HUDEP-2 (cell line): ENCODE results near the gene MYO10.
A peak's percentile ranks its signal among the peaks of the same experiment; 100 is the strongest.
"Not testable (repeated sequence)": the region's sequence is repeated elsewhere in the genome, so short reads cannot be mapped to it uniquely, and the experiment has no call there.

ENCODE experiments used
- DNase-seq, 76 experiments: peaks; one replicate each; lab custom pipeline; 2025; ENCODE audit not compliant: unreplicated experiment in 76 of 76; lab: John Stamatoyannopoulos, UW

Gene MYO10

GRCh38 chr5:16936150-16936988 lies at the start of gene MYO10:
MYO10 (minus strand) TSS chr5:16936288; CDS start chr5:16935808, 480 bp downstream.
- DNase-seq: peak in 47 of 76 experiments; percentile 0 to 69 (median 37)

DNA sequence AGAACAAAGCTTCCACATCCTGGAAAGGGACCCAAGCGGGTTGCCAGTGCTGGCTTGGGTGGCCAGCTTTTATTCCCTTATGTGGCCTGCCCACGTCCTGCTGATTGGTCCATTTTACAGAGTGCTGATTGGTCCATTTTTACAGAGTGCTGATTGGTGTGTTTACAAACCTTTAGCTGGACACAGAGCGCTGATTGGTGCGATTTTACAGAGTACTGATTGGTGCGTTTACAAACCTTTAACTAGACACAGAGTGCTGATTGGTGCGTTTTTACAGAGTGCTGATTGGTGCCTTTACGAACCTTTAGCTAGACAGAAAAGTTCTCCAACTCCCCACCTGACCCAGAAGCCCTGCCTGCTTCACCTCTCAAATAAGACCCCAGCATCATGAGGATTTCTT lies 49.2 kb upstream of the MYO10 start:
- DNase-seq: not testable (repeated sequence)

DNA sequence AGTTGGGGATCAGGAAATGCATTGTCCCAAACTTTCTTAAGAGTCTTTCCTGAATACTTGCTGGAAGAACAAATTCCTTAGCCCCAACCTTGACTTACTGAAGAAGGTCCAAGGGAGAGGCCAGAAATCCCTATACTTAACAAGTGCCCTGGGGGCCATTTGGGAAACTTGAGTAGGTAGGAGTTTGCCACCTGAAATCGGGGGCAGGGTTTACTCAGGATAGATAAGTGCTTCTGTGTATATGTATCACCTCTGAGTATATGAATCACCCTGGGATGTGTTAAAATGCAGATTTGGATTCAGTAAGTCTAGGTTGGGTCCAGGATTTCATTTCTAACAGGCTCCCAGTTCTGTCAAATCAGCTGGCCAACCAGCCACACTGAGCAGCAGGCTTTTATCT lies 47.9 kb upstream of the MYO10 start:
- no peak for DNase-seq

DNA sequence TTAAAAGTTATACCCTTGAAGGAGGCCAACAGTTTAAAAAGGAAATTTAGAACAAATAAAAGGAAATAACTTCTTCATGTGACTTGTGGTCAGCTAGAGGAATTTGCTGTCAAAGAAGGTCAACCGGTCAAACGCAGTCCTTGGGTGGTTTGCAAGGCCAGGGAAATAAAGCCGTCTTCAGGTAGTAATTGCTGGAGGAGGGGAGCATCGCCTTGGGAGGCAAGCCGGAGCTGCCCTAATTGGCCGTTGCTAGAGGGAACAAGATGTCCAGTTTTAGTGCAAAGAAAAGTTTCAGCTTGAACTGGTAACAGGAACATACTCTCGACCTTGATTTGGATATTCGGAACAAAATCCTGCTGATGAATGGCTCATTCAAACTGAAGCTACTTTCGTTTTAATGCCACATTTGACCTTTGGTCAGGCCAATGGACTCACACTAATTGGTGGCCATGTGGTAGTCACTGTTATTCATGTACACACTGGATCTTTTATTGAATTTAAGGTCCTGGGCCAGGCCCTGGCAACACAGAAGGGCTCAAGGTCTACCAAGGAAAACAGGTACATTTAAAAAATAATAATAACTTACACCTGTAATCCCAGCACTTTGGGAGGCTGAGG lies 47.0 kb upstream of the MYO10 start:
- no peak for DNase-seq

- no peak for DNase-seq
These were observed 45.6 kb upstream of the MYO10 start for GRCh38 chr5:16981700-16982099.

GRCh38 chr5:16980983-16981382 lies 44.9 kb upstream of the MYO10 start:
- no peak for DNase-seq

- DNase-seq: no peak
These were observed 42.2 kb upstream of the MYO10 start for GRCh38 chr5:16978296-16978695.

DNA sequence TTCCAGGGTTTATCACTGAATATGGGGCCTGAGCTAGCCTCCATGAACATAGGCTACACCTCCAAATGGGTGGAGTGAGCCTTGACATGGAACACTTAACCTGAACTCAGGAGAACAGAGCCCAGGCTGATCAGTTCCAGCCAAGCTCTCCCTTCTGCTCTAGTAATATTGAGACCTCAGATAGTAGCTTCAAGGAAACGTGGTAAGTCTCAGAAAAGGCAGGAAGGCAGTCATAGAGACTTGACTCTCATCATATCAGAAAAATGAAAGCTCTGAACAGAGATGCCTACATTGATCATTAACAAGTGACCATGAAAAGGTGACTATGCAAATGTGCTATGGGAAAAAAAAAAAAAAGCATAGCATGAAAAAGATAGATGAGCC lies 40.5 kb upstream of the MYO10 start:
- DNase-seq: no peak

- no peak for DNase-seq
These were observed 40.0 kb upstream of the MYO10 start for GRCh38 chr5:16975950-16976624.

DNA sequence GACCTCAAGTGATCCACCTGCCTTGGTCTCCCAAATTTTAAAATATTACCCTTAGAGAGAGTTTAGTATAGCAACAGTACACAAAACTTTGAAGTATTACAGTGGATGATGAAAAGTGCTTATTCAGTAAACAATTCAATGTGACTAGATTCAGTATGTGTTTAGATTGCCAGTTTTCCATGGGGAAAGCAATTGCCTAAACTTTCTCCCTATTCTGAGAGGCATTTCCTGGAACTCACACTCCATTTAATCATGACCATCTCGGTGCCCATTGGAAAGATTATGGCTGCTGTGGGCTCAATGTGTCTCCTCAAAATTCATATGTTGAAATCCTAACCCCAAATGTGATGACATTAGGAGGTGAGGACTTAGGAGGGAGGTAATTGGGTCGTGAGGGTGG lies 38.9 kb upstream of the MYO10 start:
- no peak for DNase-seq

GRCh38 chr5:16970826-16971225 lies 34.7 kb upstream of the MYO10 start:
- DNase-seq: no peak

DNA sequence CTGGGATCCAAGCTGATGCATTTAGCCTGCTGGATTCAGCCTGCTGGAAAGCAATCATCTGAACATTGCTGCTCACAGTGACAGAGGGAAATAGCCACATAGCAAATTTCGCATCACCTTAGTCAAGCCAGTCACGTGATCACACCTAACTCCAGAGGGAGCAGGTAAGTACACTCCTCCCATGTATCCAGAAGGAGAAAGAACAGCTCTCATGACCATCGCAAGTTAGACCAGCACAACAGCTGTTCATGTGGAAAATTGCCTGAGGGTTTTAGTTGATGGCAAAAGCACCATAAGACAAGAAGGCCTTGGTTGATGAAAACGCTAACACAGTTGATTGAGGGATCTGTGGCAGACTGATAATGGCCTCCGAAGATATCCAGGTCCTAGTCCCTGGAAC lies 34.2 kb upstream of the MYO10 start:
- no peak for DNase-seq

- DNase-seq: no peak
These were observed 29.5 kb upstream of the MYO10 start for GRCh38 chr5:16965581-16965980.

DNA sequence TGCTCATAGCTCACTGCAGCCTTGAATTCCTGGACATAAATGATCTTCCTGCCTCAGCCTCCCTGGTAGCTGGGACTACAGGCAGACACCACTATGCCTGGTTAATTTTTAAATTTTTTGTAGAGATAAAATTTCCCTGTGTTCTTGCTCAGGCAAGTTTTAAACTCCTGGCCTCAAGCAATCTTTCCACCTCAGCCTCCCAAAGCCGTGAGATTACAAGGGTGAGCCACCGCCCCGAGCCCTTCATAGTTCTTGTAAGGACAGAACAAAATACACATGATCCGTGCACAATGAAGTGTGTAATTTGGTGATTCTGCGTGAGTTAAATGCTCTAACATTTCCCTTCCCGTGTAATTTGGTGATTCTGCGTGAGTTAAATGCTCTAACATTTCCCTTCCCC lies 27.7 kb upstream of the MYO10 start:
- DNase-seq: no peak

DNA sequence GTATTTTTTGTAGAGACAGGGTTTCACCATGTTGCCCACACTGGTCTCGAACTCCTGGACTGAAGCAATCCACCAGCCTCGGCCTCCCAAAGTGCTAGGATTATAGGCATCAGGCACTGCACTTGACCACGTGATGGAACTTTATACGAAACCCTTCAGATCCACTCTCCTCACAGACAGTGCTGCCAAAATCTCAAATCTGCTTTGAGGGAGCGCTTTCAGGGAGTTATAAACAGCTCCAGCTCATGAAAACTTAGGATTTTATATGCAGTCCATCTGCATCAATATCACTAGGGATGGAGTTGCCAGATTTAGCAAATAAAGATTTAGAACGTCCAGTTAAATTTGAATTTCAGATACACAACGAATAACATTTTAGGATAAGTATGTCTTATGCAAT lies 25.0 kb upstream of the MYO10 start:
- DNase-seq: no peak

DNA sequence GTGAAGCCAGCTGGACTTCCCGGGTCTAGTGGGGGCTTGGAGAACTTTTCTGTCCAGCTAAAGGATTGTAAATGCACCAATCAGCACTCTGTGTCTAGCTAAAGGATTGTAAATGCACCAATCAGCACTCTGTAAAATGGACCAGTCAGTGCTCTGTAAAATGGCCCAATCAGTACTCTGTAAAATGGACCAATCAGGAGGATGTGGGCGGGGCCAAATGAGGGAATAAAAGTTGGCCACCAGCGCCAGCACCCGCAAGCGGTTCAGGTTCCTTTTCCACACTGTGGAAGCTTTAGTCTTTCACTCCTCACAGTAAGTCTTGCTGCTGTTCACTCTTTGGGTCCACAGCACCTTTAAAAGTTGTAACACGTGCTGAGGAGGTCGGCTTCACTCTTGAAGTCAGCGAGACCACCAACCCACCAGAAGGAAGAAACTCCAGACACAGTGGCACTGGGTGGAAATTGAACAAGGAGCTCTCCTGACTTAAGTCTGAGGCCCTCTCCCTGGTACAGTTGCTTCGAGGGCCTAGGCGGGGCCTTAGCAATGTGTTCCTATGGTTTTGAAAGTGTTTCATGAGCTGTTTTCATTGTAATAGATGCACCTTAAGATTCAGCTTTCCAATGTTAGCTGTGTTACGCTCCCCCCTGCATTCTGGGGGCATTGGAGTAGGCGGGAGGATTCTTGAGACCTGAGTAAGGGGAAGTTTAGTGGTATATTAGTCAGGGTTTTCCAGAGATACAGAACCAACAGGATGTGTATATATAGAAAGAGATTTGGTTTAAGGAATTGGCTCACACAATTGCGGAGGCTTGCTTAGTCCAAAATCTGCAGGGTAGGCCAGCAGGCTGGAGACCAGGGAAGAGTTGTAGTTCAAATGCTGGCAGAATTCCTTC lies 21.5 kb upstream of the MYO10 start:
- no peak for DNase-seq

DNA sequence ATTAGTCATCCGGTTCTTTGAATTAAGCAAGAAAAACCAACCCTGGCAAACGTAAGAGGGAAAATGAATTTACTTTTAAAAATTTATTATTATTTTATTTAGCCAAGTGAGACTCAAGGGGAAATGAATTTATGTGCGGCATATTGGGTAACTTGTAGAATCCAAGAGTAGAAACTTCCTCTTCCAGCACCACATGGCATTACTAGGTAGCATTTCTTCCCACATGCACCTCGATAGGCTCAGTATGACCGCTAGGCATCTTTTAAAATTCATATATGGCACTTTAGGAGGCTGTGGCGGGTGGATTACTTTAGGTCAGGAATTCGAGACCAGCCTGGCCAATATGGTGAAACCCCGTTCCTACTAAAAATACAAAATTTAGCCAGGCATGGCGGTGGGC lies 17.6 kb upstream of the MYO10 start:
- DNase-seq: no peak

- DNase-seq: no peak
These were observed 17.0 kb upstream of the MYO10 start for GRCh38 chr5:16952968-16953671.

DNA sequence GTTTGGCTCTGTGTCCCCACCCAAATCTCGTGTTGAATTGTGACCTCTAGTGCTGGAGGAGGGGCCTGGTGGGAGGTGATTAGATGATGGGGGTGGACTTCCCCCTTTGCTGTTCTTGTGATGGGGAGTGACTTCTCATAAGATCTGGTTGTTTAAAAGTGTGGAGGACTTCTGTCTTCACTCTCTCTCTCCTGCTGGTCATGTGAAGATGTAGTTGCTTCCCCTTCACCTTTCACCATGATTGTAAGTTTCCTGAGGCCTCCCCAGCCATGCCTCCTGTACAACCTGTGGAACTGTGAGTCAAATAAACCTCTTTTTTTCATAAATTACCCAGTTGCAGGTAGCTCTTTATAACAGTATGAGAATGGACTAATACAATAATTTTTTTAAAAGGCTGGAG lies 10.6 kb upstream of the MYO10 start:
- no peak for DNase-seq
